Ecto neural progenitor cell (in vitro differentiated cells): ENCODE results near the gene PGAP3.

Experiments used
- DNase-seq: peaks from one replicate; pipeline ENCODE4 v3.0.0-alpha.2; 2018; ENCODE audit warnings: low spot score

The PGAP3 gene

GRCh38 chr17:39671651-39672521, 16.0 kb downstream of the PGAP3 start:
- peak; percentile 77 for DNase-seq

GRCh38 chr17:39670746-39671145, 17.1 kb downstream of the PGAP3 start:
- DNase-seq, result no peak

- DNase-seq, result no peak
Measured at GRCh38 chr17:39669897-39670735, 17.7 kb downstream of the PGAP3 start.

GRCh38 chr17:39667945-39668924, 19.6 kb downstream of the PGAP3 start, which contains the start of gene PNMT:
Gene PNMT (plus strand): TSS chr17:39668453. CDS start chr17:39668476, 23 bp downstream.
- DNase-seq, result peak; percentile 90

GRCh38 chr17:39667262-39667944, 20.5 kb downstream of the PGAP3 start:
- peak; percentile 76 for DNase-seq

- DNase-seq, result no peak
Measured at GRCh38 chr17:39666601-39667261, 21.1 kb downstream of the PGAP3 start.

- no peak for DNase-seq
Measured at GRCh38 chr17:39666231-39666600, 21.6 kb downstream of the PGAP3 start.

GRCh38 chr17:39665642-39666224, 22.1 kb downstream of the PGAP3 start:
- DNase-seq, result no peak

- DNase-seq, result no peak
Measured at GRCh38 chr17:39664581-39665561, 23.0 kb downstream of the PGAP3 start, which contains the start of gene TCAP. Gene TCAP (plus strand): TSS chr17:39665349. CDS start chr17:39665360, 11 bp downstream.

- peak; percentile 71 for DNase-seq
Measured at GRCh38 chr17:39663688-39664580, 23.9 kb downstream of the PGAP3 start.

- DNase-seq, result no peak
Measured at GRCh38 chr17:39663340-39663687, 24.5 kb downstream of the PGAP3 start.

- no peak for DNase-seq
Measured at GRCh38 chr17:39662551-39663339, 25.1 kb downstream of the PGAP3 start.

GRCh38 chr17:39661744-39662541, 25.9 kb downstream of the PGAP3 start:
- no peak for DNase-seq

- no peak for DNase-seq
Measured at GRCh38 chr17:39660397-39661385, 27.2 kb downstream of the PGAP3 start.

GRCh38 chr17:39660011-39660360, 27.9 kb downstream of the PGAP3 start:
- DNase-seq, result no peak
